ENCODE measurements around the gene CBLIF. TPM values are rescaled to one million over a fixed set of nuclear protein-coding genes. Genes with fewer than 3 reads are reported as not detected.

The CBLIF gene
- total RNA-seq, 5 donors from 2014 or later (not counting 1 experiment from before 2014, with no cell fraction given), result not detected

- POLR2A ChIA-PET, result interaction anchor here in 1 of 2 donors (0.6 kb wide), 1 partner anchor 154 kb away, joined by 3 read pairs; no protein-coding TSS in a partner anchor
- Histone ChIP-seq H3K27ac (ENCODE audit: low read length) (no peak overlapping the region), H3K4me3 (ENCODE audit: control insufficient read depth in 1 of 2, extremely low read depth in 1 of 2, low read length in 1 of 2) (no peak overlapping the region), H3K27me3 (replicated peaks in 1 of 2; ENCODE audit: control insufficient read depth in 2 of 2, extremely low read depth in 1 of 2, insufficient read depth in 2 of 2, low read length in 1 of 2) (no peaks in the 10 kb centered on the region), H3K9me3 (no peaks in the 10 kb centered on the region), H3K36me3 (ENCODE audit: control insufficient read depth in 2 of 2, extremely low read depth in 1 of 2, insufficient read depth in 1 of 2, low read length in 1 of 2) (peaks cover 2 to 12% of the 10 kb centered on the region in 2 donors), H3K4me1 (ENCODE audit: control insufficient read depth in 1 of 2, extremely low read depth in 1 of 2, insufficient read depth in 2 of 2, low read length in 2 of 2) (no peaks in the 10 kb centered on the region)
- no peaks in the 10 kb centered on the region for H3K4me1 Mint-ChIP-seq
- 90% methylated on average over 4 of the region's 7 CpGs for WGBS (ENCODE audit: insufficient coverage)
- H3K27me3 Mint-ChIP-seq, result no peaks in the 10 kb centered on the region
- H3K27ac Mint-ChIP-seq, result no peak overlapping the region
- DNase-seq (no peak), ATAC-seq (replicated peaks in 1 of 4) (no peak)
- H3K4me3 Mint-ChIP-seq, result no peak overlapping the region
- no peaks in the 10 kb centered on the region for H3K9me3 Mint-ChIP-seq
- H3K36me3 Mint-ChIP-seq, result peaks cover 22% of the 10 kb centered on the region
- CTCF ChIA-PET, result interaction anchor here (0.5 to 3.1 kb wide), 5 partner anchors 9 to 48 kb away, joined by 3 to 28 read pairs (median 4); partner anchors contain the start of gene STX3 (in 1 of the 2)
These were observed 44.8 kb downstream of the CBLIF start for GRCh38 chr11:59800390-59801025.

GRCh38 chr11:59794417-59794816, 50.9 kb downstream of the CBLIF start:
- no peaks in the 10 kb centered on the region for H3K27me3 ChIP-seq (replicated peaks in 1 of 2; ENCODE audit: control insufficient read depth in 2 of 2, extremely low read depth in 1 of 2, insufficient read depth in 2 of 2, low read length in 1 of 2)
- DNase-seq, result no peak
- Mint-ChIP-seq H3K9me3 (no peaks in the 10 kb centered on the region), H3K36me3 (peaks cover 53% of the 10 kb centered on the region), H3K27me3 (no peaks in the 10 kb centered on the region), H3K4me1 (no peaks in the 10 kb centered on the region), H3K27ac (no peak overlapping the region), H3K4me3 (no peak overlapping the region)
- no peaks in the 10 kb centered on the region for H3K4me1 ChIP-seq (ENCODE audit: control insufficient read depth in 1 of 2, extremely low read depth in 1 of 2, insufficient read depth in 2 of 2, low read length in 2 of 2)
- POLR2A ChIA-PET, result no interaction called here
- H3K9me3 ChIP-seq, result no peaks in the 10 kb centered on the region
- no peak for ATAC-seq (replicated peaks in 1 of 4)
- CTCF ChIA-PET, result no interaction called here
- peaks cover 10% of the 10 kb centered on the region in 2 donors for H3K36me3 ChIP-seq (ENCODE audit: control insufficient read depth in 2 of 2, extremely low read depth in 1 of 2, insufficient read depth in 1 of 2, low read length in 1 of 2)
- no peak overlapping the region for H3K4me3 ChIP-seq (ENCODE audit: control insufficient read depth in 1 of 2, extremely low read depth in 1 of 2, low read length in 1 of 2)
- H3K27ac ChIP-seq (ENCODE audit: low read length), result no peak overlapping the region
- WGBS (ENCODE audit: insufficient coverage), result 71% methylated on average over 1 of the region's 3 CpGs

- no peak for ATAC-seq (replicated peaks in 1 of 4)
- Mint-ChIP-seq H3K9me3 (no peaks in the 10 kb centered on the region), H3K27me3 (no peaks in the 10 kb centered on the region), H3K27ac (no peak overlapping the region), H3K36me3 (peaks cover 63% of the 10 kb centered on the region), H3K4me3 (no peak overlapping the region), H3K4me1 (no peaks in the 10 kb centered on the region)
- ChIA-PET CTCF (no interaction called here), POLR2A (no interaction called here)
- H3K4me1 ChIP-seq (ENCODE audit: control insufficient read depth in 1 of 2, extremely low read depth in 1 of 2, insufficient read depth in 2 of 2, low read length in 2 of 2), result no peaks in the 10 kb centered on the region
- H3K27ac ChIP-seq (ENCODE audit: low read length), result no peak overlapping the region
- no peaks in the 10 kb centered on the region for H3K9me3 ChIP-seq
- DNase-seq, result no peak
- WGBS (ENCODE audit: insufficient coverage), result 82% methylated on average over 1 of the region's 1 CpG
- H3K4me3 ChIP-seq (ENCODE audit: control insufficient read depth in 1 of 2, extremely low read depth in 1 of 2, low read length in 1 of 2), result no peak overlapping the region
- H3K36me3 ChIP-seq (ENCODE audit: control insufficient read depth in 2 of 2, extremely low read depth in 1 of 2, insufficient read depth in 1 of 2, low read length in 1 of 2), result peaks cover 10 to 16% of the 10 kb centered on the region in 2 donors
- H3K27me3 ChIP-seq (replicated peaks in 1 of 2; ENCODE audit: control insufficient read depth in 2 of 2, extremely low read depth in 1 of 2, insufficient read depth in 2 of 2, low read length in 1 of 2), result no peaks in the 10 kb centered on the region
These were observed 52.8 kb downstream of the CBLIF start for GRCh38 chr11:59792507-59792906.

- no peak overlapping the region for H3K27ac Mint-ChIP-seq
These were observed 53.7 kb downstream of the CBLIF start for GRCh38 chr11:59791639-59792038.

GRCh38 chr11:59787816-59788215, 57.5 kb downstream of the CBLIF start:
- ChIA-PET CTCF (no interaction called here), POLR2A (no interaction called here)
- peaks cover 0 to 4% of the 10 kb centered on the region in 2 experiments for H3K4me1 ChIP-seq (ENCODE audit: control insufficient read depth in 1 of 2, extremely low read depth in 1 of 2, insufficient read depth in 2 of 2, low read length in 2 of 2)
- Mint-ChIP-seq H3K9me3 (no peaks in the 10 kb centered on the region), H3K27me3 (no peaks in the 10 kb centered on the region), H3K27ac (no peak overlapping the region), H3K4me3 (no peak overlapping the region), H3K36me3 (peaks cover 40% of the 10 kb centered on the region), H3K4me1 (peaks cover 5 to 22% (median 11%) of the 10 kb centered on the region in 3 donors)
- no peaks in the 10 kb centered on the region for H3K27me3 ChIP-seq (replicated peaks in 1 of 2; ENCODE audit: control insufficient read depth in 2 of 2, extremely low read depth in 1 of 2, insufficient read depth in 2 of 2, low read length in 1 of 2)
- WGBS (ENCODE audit: insufficient coverage), result 52% methylated on average over 2 of the region's 3 CpGs
- H3K36me3 ChIP-seq (ENCODE audit: control insufficient read depth in 2 of 2, extremely low read depth in 1 of 2, insufficient read depth in 1 of 2, low read length in 1 of 2), result peaks cover 0 to 14% of the 10 kb centered on the region in 2 donors
- no peak overlapping the region for H3K4me3 ChIP-seq (ENCODE audit: control insufficient read depth in 1 of 2, extremely low read depth in 1 of 2, low read length in 1 of 2)
- no peak for ATAC-seq (replicated peaks in 1 of 4)
- no peaks in the 10 kb centered on the region for H3K9me3 ChIP-seq
- DNase-seq, result no peak
- no peak overlapping the region for H3K27ac ChIP-seq (ENCODE audit: low read length)

More at GRCh38 chr11:59791639-59792038, 53.7 kb downstream of the CBLIF start:
- CTCF ChIA-PET, result interaction anchor here in 1 of 2 donors (0.6 kb wide), 1 partner anchor 9 kb away, joined by 4 read pairs; no protein-coding TSS in a partner anchor
- H3K27ac ChIP-seq (ENCODE audit: low read length), result no peak overlapping the region
- 89% methylated on average over 3 of the region's 4 CpGs for WGBS (ENCODE audit: insufficient coverage)
- H3K4me3 ChIP-seq (ENCODE audit: control insufficient read depth in 1 of 2, extremely low read depth in 1 of 2, low read length in 1 of 2), result no peak overlapping the region
- ATAC-seq (replicated peaks in 1 of 4) (no peak), DNase-seq (no peak)
- POLR2A ChIA-PET, result no interaction called here
- Mint-ChIP-seq H3K9me3 (no peaks in the 10 kb centered on the region), H3K4me3 (no peak overlapping the region), H3K27me3 (no peaks in the 10 kb centered on the region), H3K36me3 (peaks cover 63% of the 10 kb centered on the region), H3K4me1 (peaks cover 0 to 3% (median 2%) of the 10 kb centered on the region in 3 donors)
- H3K36me3 ChIP-seq (ENCODE audit: control insufficient read depth in 2 of 2, extremely low read depth in 1 of 2, insufficient read depth in 1 of 2, low read length in 1 of 2), result peaks cover 10 to 16% of the 10 kb centered on the region in 2 donors
- H3K4me1 ChIP-seq (ENCODE audit: control insufficient read depth in 1 of 2, extremely low read depth in 1 of 2, insufficient read depth in 2 of 2, low read length in 2 of 2), result no peaks in the 10 kb centered on the region
- H3K27me3 ChIP-seq (replicated peaks in 1 of 2; ENCODE audit: control insufficient read depth in 2 of 2, extremely low read depth in 1 of 2, insufficient read depth in 2 of 2, low read length in 1 of 2), result no peaks in the 10 kb centered on the region
- no peaks in the 10 kb centered on the region for H3K9me3 ChIP-seq

- POLR2A ChIA-PET, result no interaction called here
- Mint-ChIP-seq H3K27me3 (no peaks in the 10 kb centered on the region), H3K9me3 (no peaks in the 10 kb centered on the region), H3K36me3 (peaks cover 34% of the 10 kb centered on the region), H3K4me3 (no peak overlapping the region), H3K27ac (no peak overlapping the region), H3K4me1 (peaks cover 5 to 24% (median 11%) of the 10 kb centered on the region in 3 donors)
- no peak for DNase-seq
- CTCF ChIA-PET, result no interaction called here
- H3K36me3 ChIP-seq (ENCODE audit: control insufficient read depth in 2 of 2, extremely low read depth in 1 of 2, insufficient read depth in 1 of 2, low read length in 1 of 2), result peaks cover 0 to 14% of the 10 kb centered on the region in 2 donors
- H3K9me3 ChIP-seq, result no peaks in the 10 kb centered on the region
- H3K27me3 ChIP-seq (replicated peaks in 1 of 2; ENCODE audit: control insufficient read depth in 2 of 2, extremely low read depth in 1 of 2, insufficient read depth in 2 of 2, low read length in 1 of 2), result no peaks in the 10 kb centered on the region
- WGBS (ENCODE audit: insufficient coverage), result 94% methylated on average over 4 of the region's 4 CpGs
- H3K27ac ChIP-seq (ENCODE audit: low read length), result no peak overlapping the region
- H3K4me3 ChIP-seq (ENCODE audit: control insufficient read depth in 1 of 2, extremely low read depth in 1 of 2, low read length in 1 of 2), result no peak overlapping the region
- ATAC-seq (replicated peaks in 1 of 4), result no peak
- H3K4me1 ChIP-seq (ENCODE audit: control insufficient read depth in 1 of 2, extremely low read depth in 1 of 2, insufficient read depth in 2 of 2, low read length in 2 of 2), result peaks cover 0 to 4% of the 10 kb centered on the region in 2 experiments
These were observed 58.1 kb downstream of the CBLIF start for GRCh38 chr11:59787255-59787588.

All from T-cell (primary cell).